H9 (cell line): Measurements from ENCODE around the gene SPECC1L. TPM values are rescaled to one million over a fixed set of nuclear protein-coding genes. Genes with fewer than 3 reads are reported as not detected.

ENCODE experiments used
- DNase-seq: peaks from one replicate; pipeline ENCODE4 v3.0.0-alpha.2; 2017
- H2AFZ ChIP-seq: one replicate; pipeline ENCODE4 v1.6.1; 2013; ENCODE audit warnings: mild to moderate bottlenecking, low read length, control low read depth, moderate library complexity
- H2AK5ac ChIP-seq: 2 replicates; pipeline ENCODE4 v1.6.1; 2013; ENCODE audit warnings: low read length, control low read depth, mixed read lengths; ENCODE audit not compliant: insufficient read length
- H2BK120ac ChIP-seq: one replicate; pipeline ENCODE4 v1.6.1; 2013; ENCODE audit warnings: low read depth, mild to moderate bottlenecking, low read length, control low read depth, inconsistent platforms; ENCODE audit not compliant: poor library complexity, severe bottlenecking
- H2BK12ac ChIP-seq: 2 replicates; pipeline ENCODE4 v1.6.1; 2013; ENCODE audit warnings: low read length, control low read depth, mixed read lengths, low read depth; ENCODE audit not compliant: insufficient read length
- H2BK15ac ChIP-seq: 2 replicates; pipeline ENCODE4 v1.6.1; 2013; ENCODE audit warnings: low read depth, low read length, control low read depth
- H2BK20ac ChIP-seq: one replicate; pipeline ENCODE4 v1.6.1; 2013; ENCODE audit warnings: low read depth, mild to moderate bottlenecking, low read length, control low read depth, inconsistent platforms; ENCODE audit not compliant: poor library complexity, severe bottlenecking
- H2BK5ac ChIP-seq: 2 replicates; pipeline ENCODE4 v1.6.1; 2013; ENCODE audit warnings: low read length, control low read depth, mixed read lengths; ENCODE audit not compliant: insufficient read length
- H3K14ac ChIP-seq: 2 replicates; pipeline ENCODE4 v1.6.1; 2013; ENCODE audit warnings: low read length, control low read depth; ENCODE audit not compliant: insufficient read depth
- H3K18ac ChIP-seq: 2 replicates; pipeline ENCODE4 v1.6.1; 2013; ENCODE audit warnings: low read depth, mild to moderate bottlenecking, mixed read lengths, low read length, control low read depth; ENCODE audit not compliant: insufficient read length
- H3K23ac ChIP-seq: 2 replicates; pipeline ENCODE4 v1.6.1; 2013; ENCODE audit warnings: low read length, control low read depth, mixed read lengths, low read depth; ENCODE audit not compliant: insufficient read length
- H3K23me2 ChIP-seq: 2 replicates; pipeline ENCODE4 v1.6.1; 2013; ENCODE audit warnings: low read depth, mild to moderate bottlenecking, mixed read lengths, low read length, control low read depth; ENCODE audit not compliant: insufficient read length, poor library complexity, severe bottlenecking
- H3K27ac ChIP-seq: 2 replicates; pipeline ENCODE4 v1.5.1; 2013; ENCODE audit warnings: low read length, control low read depth, mixed read lengths, low read depth; ENCODE audit not compliant: insufficient read length
- H3K27me3 ChIP-seq: 2 replicates; pipeline ENCODE4 v1.6.1; 2013; ENCODE audit warnings: low read length, control low read depth, inconsistent platforms; ENCODE audit not compliant: insufficient read depth
- H3K4ac ChIP-seq: 2 replicates; pipeline ENCODE4 v1.6.1; 2013; ENCODE audit warnings: low read depth, mild to moderate bottlenecking, control low read depth, inconsistent platforms, low read length, moderate library complexity
- H3K4me1 ChIP-seq: 2 replicates; pipeline ENCODE4 v1.6.1; 2013; ENCODE audit warnings: low read length, control low read depth, inconsistent platforms; ENCODE audit not compliant: insufficient read depth
- H3K4me2 ChIP-seq: 2 replicates; pipeline ENCODE4 v1.6.1; 2013; ENCODE audit warnings: low read length, control low read depth, mixed read lengths; ENCODE audit not compliant: insufficient read length, insufficient read depth
- H3K56ac ChIP-seq: 2 replicates; pipeline ENCODE4 v1.6.1; 2013; ENCODE audit warnings: low read depth, mild to moderate bottlenecking, mixed read lengths, low read length, control low read depth; ENCODE audit not compliant: insufficient read length
- H3K79me1 ChIP-seq: 2 replicates; pipeline ENCODE4 v1.6.1; 2013; ENCODE audit warnings: low read depth, mild to moderate bottlenecking, moderate library complexity, low read length, control low read depth, inconsistent platforms; ENCODE audit not compliant: insufficient read depth, poor library complexity, severe bottlenecking
- H3K79me2 ChIP-seq: 2 replicates; pipeline ENCODE4 v1.6.1; 2013; ENCODE audit warnings: low read length, control low read depth, inconsistent platforms; ENCODE audit not compliant: insufficient read depth
- H3K9ac ChIP-seq: 2 replicates; pipeline ENCODE4 v1.6.1; 2013; ENCODE audit warnings: low read length, control low read depth, mixed read lengths; ENCODE audit not compliant: insufficient read length; ENCODE audit errors: extremely low read depth
- H3K9me3 ChIP-seq: one replicate; pipeline ENCODE4 v1.6.1; 2013; ENCODE audit warnings: low read depth, low read length, inconsistent platforms; ENCODE audit not compliant: control insufficient read depth
- H3T11ph ChIP-seq: one replicate; pipeline ENCODE4 v1.6.1; 2013; ENCODE audit warnings: mild to moderate bottlenecking, low read length, control low read depth, inconsistent platforms
- H4K20me1 ChIP-seq: one replicate; pipeline ENCODE4 v1.6.1; 2013; ENCODE audit not compliant: control insufficient read depth, insufficient read length, insufficient read depth
- H4K5ac ChIP-seq: 2 replicates; pipeline ENCODE4 v1.6.1; 2013; ENCODE audit warnings: low read depth, mild to moderate bottlenecking, mixed read lengths, low read length, control low read depth; ENCODE audit not compliant: insufficient read length
- H4K8ac ChIP-seq: replicated peaks from 2 replicates; pipeline ENCODE4 v1.6.1; 2013; ENCODE audit warnings: low read length, control low read depth, mixed read lengths, low read depth; ENCODE audit not compliant: insufficient read length
- H4K91ac ChIP-seq: 2 replicates; pipeline ENCODE4 v1.6.1; 2013; ENCODE audit warnings: low read depth, mild to moderate bottlenecking, moderate library complexity, mixed read lengths, low read length, control low read depth; ENCODE audit not compliant: insufficient read length
- H3K27ac Mint-ChIP-seq, 3 experiments: 2 replicates in 2 of 3; 3 replicates in 1 of 3; pipeline ENCODE4 v1.8.0; 2020 to 2021; ENCODE audit warnings: mixed read lengths in 3 of 3, mild to moderate bottlenecking in 1 of 3, moderate library complexity in 1 of 3
- H3K27me3 Mint-ChIP-seq: 2 replicates; pipeline ENCODE4 v1.8.0; 2021; ENCODE audit warnings: low read depth, mild to moderate bottlenecking, moderate library complexity, mixed read lengths
- H3K36me3 Mint-ChIP-seq, 3 experiments: 2 replicates in 2 of 3; 3 replicates in 1 of 3; pipeline ENCODE4 v1.8.0; 2020 to 2021; ENCODE audit warnings: low read depth in 3 of 3, mixed read lengths in 3 of 3; ENCODE audit not compliant: insufficient read depth in 1 of 3
- H3K4me1 Mint-ChIP-seq, 2 experiments: 2 replicates each; pipeline ENCODE4 v1.8.0; 2020; ENCODE audit warnings: mixed read lengths in 2 of 2
- H3K4me3 Mint-ChIP-seq, 2 experiments: 2 replicates in 1 of 2; 3 replicates in 1 of 2; pipeline ENCODE4 v1.8.0; 2020 to 2021; ENCODE audit warnings: mild to moderate bottlenecking in 2 of 2, mixed read lengths in 2 of 2, moderate library complexity in 1 of 2
- H3K9me3 Mint-ChIP-seq, 2 experiments: 2 replicates in 1 of 2; 3 replicates in 1 of 2; pipeline ENCODE4 v1.8.0; 2020; ENCODE audit warnings: mild to moderate bottlenecking in 2 of 2, mixed read lengths in 2 of 2, moderate library complexity in 1 of 2
- WGBS: extraction: QIAGEN DNeasy Blood & Tissue Kit; methylation state at CpG from one replicate; pipeline ENCODE4 v1.1.7; 2013; ENCODE audit warnings: missing lambda C conversion rate, low lambda C conversion rate, mixed read lengths; ENCODE audit not compliant: insufficient read length; ENCODE audit errors: extremely low coverage; 5-methylcytosine and 5-hydroxymethylcytosine counted together
- total RNA-seq: library from RNA; stranded (reverse); gene quantifications from 2 replicates; pipeline ENCODE4 v1.2.1, GENCODE V29; 2021
- TF ChIP-seq, protein P1 (sequence below): fragments of 200-600 bp; sonication (generic); conservative IDR thresholded peaks from 3 replicates; pipeline ENCODE4 v1.8.0; 2021; ENCODE audit warnings: antibody characterized with exemption, mild to moderate bottlenecking

Gene SPECC1L
- total RNA-seq, 1 experiment from 2014 or later: 57.1 TPM

- H4K20me1 ChIP-seq: no peaks in the 10 kb centered on the region
- TF ChIP-seq, protein P1, sequence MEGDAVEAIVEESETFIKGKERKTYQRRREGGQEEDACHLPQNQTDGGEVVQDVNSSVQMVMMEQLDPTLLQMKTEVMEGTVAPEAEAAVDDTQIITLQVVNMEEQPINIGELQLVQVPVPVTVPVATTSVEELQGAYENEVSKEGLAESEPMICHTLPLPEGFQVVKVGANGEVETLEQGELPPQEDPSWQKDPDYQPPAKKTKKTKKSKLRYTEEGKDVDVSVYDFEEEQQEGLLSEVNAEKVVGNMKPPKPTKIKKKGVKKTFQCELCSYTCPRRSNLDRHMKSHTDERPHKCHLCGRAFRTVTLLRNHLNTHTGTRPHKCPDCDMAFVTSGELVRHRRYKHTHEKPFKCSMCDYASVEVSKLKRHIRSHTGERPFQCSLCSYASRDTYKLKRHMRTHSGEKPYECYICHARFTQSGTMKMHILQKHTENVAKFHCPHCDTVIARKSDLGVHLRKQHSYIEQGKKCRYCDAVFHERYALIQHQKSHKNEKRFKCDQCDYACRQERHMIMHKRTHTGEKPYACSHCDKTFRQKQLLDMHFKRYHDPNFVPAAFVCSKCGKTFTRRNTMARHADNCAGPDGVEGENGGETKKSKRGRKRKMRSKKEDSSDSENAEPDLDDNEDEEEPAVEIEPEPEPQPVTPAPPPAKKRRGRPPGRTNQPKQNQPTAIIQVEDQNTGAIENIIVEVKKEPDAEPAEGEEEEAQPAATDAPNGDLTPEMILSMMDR: no peak
- no peaks in the 10 kb centered on the region for H3K27me3 ChIP-seq
- H3K4me1 ChIP-seq: no peaks in the 10 kb centered on the region; the same call in 1 of the 2 replicates
- H4K8ac ChIP-seq: no peak overlapping the region
- Mint-ChIP-seq H3K4me3 (no peak overlapping the region), H3K9me3 (no peaks in the 10 kb centered on the region), H3K27ac (no peak overlapping the region), H3K27me3 (no peaks in the 10 kb centered on the region), H3K4me1 (peaks cover 28 to 32% of the 10 kb centered on the region in 2 experiments), H3K36me3 (no peaks in the 10 kb centered on the region)
- H3K9ac ChIP-seq: no peak overlapping the region
- no peak overlapping the region for H3K4ac ChIP-seq
- peaks cover 9% of the 10 kb centered on the region; the same call in 1 of the 2 replicates for H3K79me2 ChIP-seq
- H3K56ac ChIP-seq: no peak overlapping the region
- H3K18ac ChIP-seq: no peak overlapping the region
- no peak overlapping the region for H4K5ac ChIP-seq
- H3K23ac ChIP-seq: no peak overlapping the region
- H3K14ac ChIP-seq: no peak overlapping the region
- H3K79me1 ChIP-seq: no peaks in the 10 kb centered on the region
- H2BK20ac ChIP-seq: no peak overlapping the region
- no peaks in the 10 kb centered on the region for H3K23me2 ChIP-seq
- no peak overlapping the region for H3K4me2 ChIP-seq
- H2BK5ac ChIP-seq: no peak overlapping the region
- H3K27ac ChIP-seq: no peak overlapping the region
- no peak overlapping the region for H2BK120ac ChIP-seq
- H2AFZ ChIP-seq: no peak overlapping the region
- no CpG with 5 or more reads among the region's 4 CpGs for WGBS
- no peak overlapping the region for H4K91ac ChIP-seq
- H3T11ph ChIP-seq: no peak overlapping the region
- H2AK5ac ChIP-seq: no peak overlapping the region
- H2BK12ac ChIP-seq: no peak overlapping the region
- no peak overlapping the region for H2BK15ac ChIP-seq
- no peaks in the 10 kb centered on the region for H3K9me3 ChIP-seq
- DNase-seq: no peak
Measured at GRCh38 chr22:24289114-24289513, 18.5 kb downstream of the SPECC1L start.
